ENCODE measurements around the gene RASA3.
"Not testable (repeated sequence)": the region's sequence is repeated elsewhere in the genome, so short reads cannot be mapped to it uniquely, and the experiment has no call there.

Gene RASA3

DNA sequence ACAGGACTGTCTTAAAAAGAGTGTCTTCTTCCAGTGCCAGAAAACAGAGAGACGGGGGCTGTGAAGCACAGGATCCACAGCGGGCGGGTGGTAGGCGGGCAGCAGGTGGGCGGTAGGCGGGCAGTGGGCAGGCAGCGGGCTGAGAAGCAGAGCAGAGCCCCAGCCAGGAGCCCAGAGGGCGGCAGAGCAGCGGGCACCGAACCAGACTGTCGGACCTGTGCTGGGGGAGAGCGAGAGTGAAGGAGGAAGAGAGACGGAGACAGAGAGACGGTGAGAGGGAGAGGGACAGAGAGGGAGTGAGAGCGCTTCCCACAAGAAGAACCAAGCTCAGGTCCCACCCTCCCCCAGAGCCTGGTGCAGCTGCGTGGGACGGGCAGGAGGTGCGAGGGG is 30.3 kb downstream of the RASA3 start:
- no peak for DNase-seq

- DNase-seq = peak in 6 of 56 donors; percentile 33 to 49 (median 42)
Observed at GRCh38 chr13:114101358-114102130, 30.9 kb downstream of the RASA3 start.

DNA sequence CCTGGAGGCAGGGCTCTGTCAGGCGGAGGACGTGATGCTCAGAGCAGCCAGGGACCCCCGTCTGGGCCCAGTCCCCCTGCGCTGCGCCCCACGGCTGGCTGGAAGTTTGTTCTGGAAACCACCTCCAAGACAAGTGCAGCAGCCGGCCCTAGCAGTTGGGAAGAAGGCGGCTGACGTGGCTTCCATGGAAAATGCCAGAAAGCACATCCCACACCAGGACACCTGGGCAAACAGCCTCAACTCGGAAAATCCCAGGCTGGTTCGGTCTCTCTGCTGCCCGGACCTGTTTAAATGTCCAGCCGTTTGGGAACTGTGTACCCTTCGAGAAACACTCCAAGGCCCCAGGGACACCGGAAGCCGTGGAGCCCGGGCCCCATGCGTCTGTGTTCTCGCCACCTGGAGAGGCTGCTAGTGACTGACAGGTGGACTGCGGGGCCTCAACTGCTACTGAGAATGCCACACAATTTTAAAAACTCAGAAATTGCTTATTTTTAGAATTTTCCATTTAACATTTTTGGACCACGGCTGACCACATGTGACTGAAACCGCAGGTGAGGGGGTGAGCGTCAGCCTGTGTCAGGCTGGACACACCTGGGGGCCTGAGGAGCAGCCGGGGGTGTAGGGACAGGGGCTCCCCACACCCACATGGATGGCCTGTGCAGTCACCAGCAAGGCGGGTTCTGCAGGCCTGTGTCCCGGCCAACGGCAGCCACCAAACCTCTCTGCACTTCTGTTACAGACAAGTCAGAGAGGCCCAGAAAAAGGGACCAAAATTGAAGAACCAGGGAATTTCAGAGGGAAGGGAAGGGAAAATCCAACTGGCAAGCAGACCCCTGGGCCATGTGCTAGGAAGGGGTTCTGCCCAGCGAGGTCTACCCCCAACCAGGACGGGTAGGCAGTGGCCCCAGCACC is 31.7 kb downstream of the RASA3 start:
- peak in 2 of 56 donors; percentile 31 to 42 for DNase-seq

GRCh38 chr13:114099918-114100445 is 32.4 kb downstream of the RASA3 start:
- no peak for DNase-seq

- DNase-seq = peak in 19 of 56 donors; percentile 19 to 66 (median 47)
Observed at GRCh38 chr13:114099191-114099590, 33.2 kb downstream of the RASA3 start.

DNA sequence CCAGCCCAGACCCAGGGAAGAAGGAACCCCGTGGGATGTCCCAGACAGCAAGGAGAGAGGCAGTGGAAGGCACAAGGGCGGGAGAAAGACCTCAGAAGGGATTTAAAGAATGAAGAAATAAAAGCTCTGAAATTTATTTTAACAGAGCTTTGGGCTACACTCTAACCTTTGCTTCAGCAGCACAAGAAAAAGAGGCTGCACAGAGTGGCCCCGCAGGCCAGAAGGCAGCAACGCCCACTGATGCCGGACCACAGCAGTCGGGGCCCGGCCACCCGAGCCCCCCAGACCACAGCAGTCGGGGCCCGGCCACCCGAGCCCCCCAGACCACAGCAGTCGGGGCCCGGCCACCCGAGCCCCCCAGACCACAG is 33.8 kb downstream of the RASA3 start:
- not testable (repeated sequence) for DNase-seq

- no peak for DNase-seq
Observed at GRCh38 chr13:114097893-114098688, 34.3 kb downstream of the RASA3 start.

GRCh38 chr13:114097212-114097892 is 35.1 kb downstream of the RASA3 start:
- DNase-seq = peak in 1 of 56 donors; percentile 14

DNA sequence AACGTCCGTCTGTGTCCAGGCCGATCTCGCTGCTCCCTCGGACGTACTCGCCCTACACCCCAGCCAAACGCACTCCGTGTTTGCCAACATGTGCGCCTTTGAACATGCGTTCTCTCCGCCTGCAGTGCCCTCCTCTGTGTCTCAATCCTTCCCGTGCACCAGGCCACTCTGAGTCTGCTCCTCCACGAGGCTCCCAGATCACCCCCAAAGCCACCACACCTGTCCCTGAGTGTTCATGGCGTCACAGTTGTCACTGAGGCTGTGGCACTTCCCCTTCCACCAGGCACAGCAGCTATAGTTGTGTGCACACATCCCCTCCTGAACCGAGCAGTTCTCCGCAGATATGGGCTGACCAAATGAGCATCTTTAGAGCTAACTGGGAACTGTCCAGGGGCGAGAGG is 35.6 kb downstream of the RASA3 start:
- DNase-seq = no peak

- DNase-seq = no peak
Observed at GRCh38 chr13:114096031-114096485, 36.4 kb downstream of the RASA3 start.

DNA sequence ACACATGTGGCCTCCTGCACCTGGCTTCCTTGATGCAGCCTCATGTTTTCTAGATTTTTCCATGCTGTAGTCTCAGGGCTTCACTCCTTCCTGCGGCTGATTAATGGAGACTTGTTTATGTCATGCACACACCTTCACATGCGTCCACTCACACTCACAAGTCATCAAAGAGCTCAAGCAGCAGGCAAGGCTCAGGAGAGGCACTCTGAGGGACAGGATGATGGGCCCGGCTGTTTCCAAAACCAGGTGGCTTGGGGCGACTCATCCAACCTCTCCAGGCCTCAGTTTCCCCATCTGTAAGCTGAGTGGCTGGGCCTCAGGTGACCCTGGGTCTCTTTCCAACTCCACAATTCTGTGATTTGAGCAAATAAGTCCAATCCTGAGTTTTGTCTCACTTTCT is 36.9 kb downstream of the RASA3 start:
- no peak for DNase-seq

GRCh38 chr13:114093118-114093517 is 39.3 kb downstream of the RASA3 start:
- no peak for DNase-seq

DNA sequence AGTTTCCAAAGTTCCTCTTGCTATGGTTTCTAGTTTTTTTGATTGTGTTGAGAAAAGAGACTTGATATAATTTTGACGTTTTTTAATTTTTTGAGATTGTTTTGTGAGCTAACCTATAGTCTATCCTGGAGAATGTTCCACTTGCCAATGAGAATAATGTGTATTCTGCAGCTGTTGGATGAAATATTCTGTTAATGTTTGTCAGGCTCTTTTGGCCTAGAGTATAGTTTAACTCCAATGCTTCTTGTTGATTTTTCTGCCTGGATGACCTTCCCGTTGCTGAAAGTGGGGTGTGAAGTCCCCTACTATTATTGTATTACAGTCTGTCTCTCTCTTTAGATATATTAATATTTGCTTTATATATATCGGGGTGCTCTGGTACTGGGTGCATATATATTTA is 40.0 kb downstream of the RASA3 start:
- DNase-seq = no peak

DNA sequence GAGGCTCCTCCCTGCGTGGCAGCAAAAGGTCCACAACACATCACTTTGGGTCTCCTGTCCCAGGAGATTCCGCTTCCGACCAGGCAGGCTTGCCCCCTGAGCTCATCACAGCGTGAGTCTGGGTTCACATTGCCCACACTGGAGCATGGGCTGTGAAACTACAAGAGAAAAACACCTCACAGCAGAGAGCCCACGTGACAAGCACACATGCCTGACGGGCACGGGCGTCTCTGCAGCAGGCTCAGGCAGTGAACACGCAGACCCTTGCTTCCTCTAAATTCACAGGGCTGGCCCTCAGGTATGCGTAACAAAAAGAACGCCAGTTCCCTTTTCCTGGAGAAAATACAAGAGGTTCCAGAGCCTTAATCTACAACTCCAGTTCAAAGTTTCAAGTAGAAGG is 41.9 kb downstream of the RASA3 start:
- DNase-seq = no peak

DNA sequence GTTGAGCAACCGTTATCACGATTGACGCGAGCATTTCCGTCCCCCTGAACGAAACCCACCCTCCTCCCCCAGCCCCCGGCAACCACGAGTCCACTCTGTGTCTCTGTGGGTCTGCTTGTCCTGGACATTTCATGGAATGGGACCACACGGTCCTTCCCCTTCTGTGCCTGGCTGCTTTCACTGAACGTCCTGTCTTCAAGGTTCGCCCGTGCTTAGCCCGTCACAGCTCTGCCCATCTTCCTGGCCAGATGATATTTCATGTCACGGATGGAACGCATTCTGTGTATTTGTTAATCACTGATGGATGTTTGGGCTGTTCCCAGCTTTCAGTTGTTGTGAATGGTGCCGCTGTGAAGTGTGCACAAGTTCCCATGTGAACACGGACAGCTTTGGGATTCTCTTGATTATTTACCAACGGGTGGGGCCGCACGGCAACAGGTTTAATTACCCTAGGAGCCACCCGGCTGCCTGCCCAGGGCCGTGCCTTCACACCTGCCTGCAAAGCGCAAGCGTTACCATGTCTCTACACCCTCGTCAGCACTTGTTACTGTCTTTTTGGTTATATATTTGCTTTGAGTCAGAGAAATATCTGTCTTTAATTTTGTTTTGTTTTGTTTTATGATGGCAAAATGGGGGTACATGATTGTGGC is 42.5 kb downstream of the RASA3 start:
- no peak for DNase-seq

GRCh38 chr13:114089341-114089740 is 43.1 kb downstream of the RASA3 start:
- DNase-seq = no peak

DNA sequence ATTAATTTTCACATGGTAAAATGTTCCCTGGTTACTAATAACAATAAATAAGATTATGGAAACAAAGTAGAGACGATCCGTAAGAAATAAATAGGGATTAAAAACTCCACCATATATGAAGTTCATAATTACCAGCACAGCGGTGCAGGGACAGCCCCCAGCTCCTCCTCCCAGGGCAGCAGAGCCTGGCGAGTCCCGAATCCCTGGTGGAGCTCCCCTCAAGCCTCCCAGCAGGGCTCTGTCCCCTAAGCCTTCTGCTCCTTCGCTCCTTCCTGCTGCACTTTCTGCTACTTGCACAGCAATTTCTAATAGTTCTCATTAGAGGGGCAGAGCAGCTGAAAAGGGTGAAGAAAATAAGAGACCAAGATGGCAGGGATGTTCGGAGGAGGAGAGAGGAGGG is 43.6 kb downstream of the RASA3 start:
- no peak for DNase-seq

DNA sequence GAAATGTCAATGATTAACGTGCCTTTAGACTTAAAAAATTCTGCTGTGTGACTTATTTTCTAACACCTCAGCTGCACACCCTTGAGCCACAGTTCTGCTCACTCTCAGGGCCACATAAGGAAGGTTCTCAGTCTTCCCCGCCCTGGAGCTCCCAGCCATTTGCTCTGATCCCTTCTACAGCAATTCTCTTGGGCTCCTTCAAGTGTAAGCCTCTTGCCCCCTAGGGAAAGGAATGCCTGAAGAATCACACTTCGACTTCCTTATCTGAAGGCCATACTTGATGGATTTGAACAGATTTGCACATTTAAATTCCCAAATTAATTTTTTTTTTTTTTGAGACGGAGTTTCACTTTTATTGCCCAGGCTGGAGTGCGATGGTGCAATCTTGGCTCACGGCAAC is 44.2 kb downstream of the RASA3 start:
- DNase-seq = no peak

- DNase-seq = no peak
Observed at GRCh38 chr13:114087430-114087829, 45.0 kb downstream of the RASA3 start.

Data from amygdala (tissue), 56 donors.